OCI-LY3 (cell line): ENCODE data around the gene SNRPD2.

ENCODE experiments used
- H2AFZ ChIP-seq: fragments of 200-600, 300-600 bp; shearing (Covaris generic); 2 replicates; pipeline ENCODE4 v1.6.0; 2014; ENCODE audit warnings: antibody characterized with exemption, low read depth, low read length
- H3K27ac ChIP-seq: fragments of 200-600, 300-600 bp; sonication (generic); 2 replicates; pipeline ENCODE4 v1.5.1; 2014; ENCODE audit warnings: mild to moderate bottlenecking, low read length, moderate library complexity, mixed read lengths
- H3K27me3 ChIP-seq: fragments of 200-600, 300-600 bp; sonication (generic); 2 replicates; pipeline ENCODE4 v1.6.1; 2014; ENCODE audit warnings: low read depth, low read length, mixed read lengths
- H3K36me3 ChIP-seq: fragments of 200-600, 300-600 bp; sonication (generic); replicated peaks from 2 replicates; pipeline ENCODE3; 2014; ENCODE audit warnings: low read depth, low read length, mixed read lengths
- H3K4me1 ChIP-seq: fragments of 300-600, 200-600 bp; sonication (generic); 2 replicates; pipeline ENCODE4 v1.6.1; 2014; ENCODE audit warnings: low read length, mixed read lengths
- H3K4me2 ChIP-seq: fragments of 200-600, 300-600 bp; sonication (generic); 2 replicates; pipeline ENCODE4 v1.6.1; 2014; ENCODE audit warnings: low read length, mixed read lengths
- H3K4me3 ChIP-seq: fragments of 300-600, 200-600 bp; sonication (generic); 2 replicates; pipeline ENCODE4 v1.5.1; 2014; ENCODE audit warnings: antibody characterized with exemption, mild to moderate bottlenecking, low read length, moderate library complexity
- H3K79me2 ChIP-seq: fragments of 300-600, 200-600 bp; shearing (Covaris generic); 2 replicates; pipeline ENCODE4 v1.6.1; 2014; ENCODE audit warnings: mild to moderate bottlenecking, low read length, mixed read lengths
- H3K9ac ChIP-seq: fragments of 300-600, 200-600 bp; shearing (Covaris generic); 2 replicates; pipeline ENCODE4 v1.6.0; 2014; ENCODE audit warnings: mild to moderate bottlenecking, low read length, moderate library complexity
- H3K9me3 ChIP-seq: fragments of 200-600, 300-600 bp; shearing (Covaris generic); 2 replicates; pipeline ENCODE4 v1.6.1; 2014; ENCODE audit warnings: low read length, mixed read lengths; ENCODE audit not compliant: insufficient read depth
- H4K20me1 ChIP-seq: fragments of 200-600, 300-600 bp; sonication (generic); 2 replicates; pipeline ENCODE4 v1.6.1; 2016; ENCODE audit warnings: low read length, mixed read lengths; ENCODE audit not compliant: insufficient read depth
- CTCF ChIP-seq: fragments of 200-600, 300-600 bp; sonication (generic); IDR thresholded peaks from 2 replicates; pipeline ENCODE4 v1.5.1; 2014; ENCODE audit warnings: antibody characterized with exemption, low read length, low read depth
- EZH2phosphoT487 ChIP-seq: fragments of 200-600 bp; shearing (Covaris generic); IDR thresholded peaks from 2 replicates; pipeline ENCODE4 v1.6.1; 2018; ENCODE audit warnings: antibody characterized with exemption, mixed run types, low read depth

The SNRPD2 gene

DNA sequence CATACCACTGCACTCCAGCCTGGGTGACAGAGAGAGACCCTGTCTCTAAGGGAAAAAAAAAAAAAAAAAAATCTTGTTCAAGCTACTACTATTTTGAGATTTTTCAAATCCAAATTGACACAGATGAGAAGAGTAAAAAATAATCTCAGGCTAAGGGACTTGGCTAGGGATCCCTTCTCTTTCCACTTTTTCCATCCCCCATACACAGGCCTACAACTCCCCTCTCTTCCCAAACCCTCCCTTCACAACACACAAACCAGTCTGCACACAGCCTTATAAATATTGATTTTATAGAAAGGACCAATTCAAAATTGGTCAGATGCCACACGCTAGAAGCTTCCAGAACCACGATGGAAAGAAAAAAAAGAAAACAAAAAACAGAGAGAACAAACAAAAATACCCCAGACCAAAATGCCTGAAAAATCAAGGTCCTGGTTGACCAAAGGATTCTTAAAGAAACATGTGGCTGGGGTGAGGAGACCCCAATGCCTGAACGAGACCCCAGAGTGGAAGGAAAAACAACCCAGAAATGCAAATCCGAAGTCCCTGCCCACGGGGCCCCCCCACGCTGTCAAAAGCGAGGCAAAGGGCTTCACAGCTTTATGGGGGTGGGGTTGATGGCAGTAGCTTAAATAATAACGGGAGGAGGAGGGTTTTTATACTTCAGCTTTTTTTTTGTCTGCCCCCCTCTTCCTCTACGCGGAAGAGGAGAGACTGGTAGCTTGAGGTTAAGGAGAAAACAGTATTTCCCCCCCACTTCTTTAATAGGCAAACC, 18.8 kb upstream of the SNRPD2 start:
- Histone ChIP-seq H3K4me2 (peak overlapping the region; percentile 6), H3K27ac (no peak overlapping the region), H3K4me3 (no peak overlapping the region), H3K36me3 (peaks cover 31% of the 10 kb centered on the region), H3K27me3 (no peaks in the 10 kb centered on the region), H4K20me1 (no peaks in the 10 kb centered on the region), H3K79me2 (peaks cover 27% of the 10 kb centered on the region), H2AFZ (no peak overlapping the region), H3K4me1 (peaks cover 33% of the 10 kb centered on the region), H3K9ac (no peak overlapping the region), H3K9me3 (peaks cover 4% of the 10 kb centered on the region; the same call in 1 of the 2 replicates)
- TF ChIP-seq CTCF (no peak), EZH2phosphoT487 (no peak)

DNA sequence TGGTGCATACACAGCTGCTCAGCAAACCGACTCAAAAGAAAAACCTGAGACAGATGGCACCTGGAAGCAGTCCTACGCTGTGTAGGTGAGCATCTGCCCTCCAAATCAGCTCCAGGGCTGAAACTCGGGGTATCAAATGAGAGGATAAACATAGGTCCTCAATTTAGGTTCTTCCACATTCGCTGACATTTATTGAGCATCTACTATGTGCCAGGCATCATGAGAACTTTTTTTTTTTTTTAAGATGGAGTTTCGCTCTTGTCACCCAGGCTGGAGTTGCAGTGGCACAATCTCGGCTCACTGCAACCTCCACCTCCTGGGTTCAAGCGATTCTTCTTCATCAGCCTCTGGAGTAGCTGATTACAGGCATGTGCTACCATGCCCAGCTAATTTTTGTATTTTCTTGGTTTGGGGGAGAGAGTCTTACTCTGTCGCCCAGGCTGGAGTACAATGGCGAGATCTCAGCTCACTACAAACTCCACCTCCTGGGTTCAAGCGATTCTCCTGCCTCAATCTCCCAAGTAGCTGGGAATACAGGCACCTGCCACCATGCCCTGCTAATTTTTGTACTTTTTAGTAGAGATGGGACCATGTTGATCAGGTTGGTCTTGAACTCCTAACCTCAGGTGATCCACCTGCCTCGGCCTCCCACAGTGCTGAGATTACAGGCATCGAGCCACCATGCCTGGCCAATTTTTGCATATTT, 14.1 kb upstream of the SNRPD2 start:
- peak overlapping the region; percentile 70; the same call in 1 of the 2 replicates for H3K4me2 ChIP-seq
- H2AFZ ChIP-seq: no peak overlapping the region
- no peaks in the 10 kb centered on the region for H3K27me3 ChIP-seq
- H3K79me2 ChIP-seq: peaks cover 3% of the 10 kb centered on the region; the same call in 1 of the 2 replicates
- H3K4me1 ChIP-seq: peaks cover 28% of the 10 kb centered on the region
- peaks cover 5% of the 10 kb centered on the region; the same call in 1 of the 2 replicates for H3K9me3 ChIP-seq
- peaks cover 39% of the 10 kb centered on the region for H3K36me3 ChIP-seq
- no peaks in the 10 kb centered on the region for H4K20me1 ChIP-seq
- TF ChIP-seq EZH2phosphoT487: no peak
- no peak for TF ChIP-seq CTCF
- H3K27ac ChIP-seq: peak overlapping the region; percentile 90
- peak overlapping the region; percentile 10; the same call in 1 of the 2 replicates for H3K4me3 ChIP-seq
- no peak overlapping the region for H3K9ac ChIP-seq

DNA sequence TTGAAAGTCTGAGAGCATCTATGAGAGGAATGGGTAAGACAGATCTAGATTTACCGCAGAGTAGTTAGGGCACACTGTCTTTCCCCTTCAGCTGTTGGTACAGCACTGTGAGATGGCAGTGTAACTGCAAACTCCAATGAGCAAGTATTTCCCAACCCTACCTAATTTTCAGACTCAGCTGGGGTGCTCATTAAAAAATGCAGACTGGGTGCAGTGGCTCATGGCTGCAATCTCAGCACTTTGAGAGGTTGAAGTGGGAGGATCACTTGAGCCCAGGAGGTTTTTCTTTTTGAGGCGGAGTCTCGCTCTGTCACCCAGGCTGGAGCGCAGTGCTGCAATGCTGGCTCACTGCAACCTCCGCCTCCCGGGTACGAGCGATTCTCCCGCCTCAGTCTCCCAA, 13.4 kb upstream of the SNRPD2 start:
- no peak for TF ChIP-seq CTCF
- TF ChIP-seq EZH2phosphoT487: no peak
- no peak overlapping the region for H3K27ac ChIP-seq

DNA sequence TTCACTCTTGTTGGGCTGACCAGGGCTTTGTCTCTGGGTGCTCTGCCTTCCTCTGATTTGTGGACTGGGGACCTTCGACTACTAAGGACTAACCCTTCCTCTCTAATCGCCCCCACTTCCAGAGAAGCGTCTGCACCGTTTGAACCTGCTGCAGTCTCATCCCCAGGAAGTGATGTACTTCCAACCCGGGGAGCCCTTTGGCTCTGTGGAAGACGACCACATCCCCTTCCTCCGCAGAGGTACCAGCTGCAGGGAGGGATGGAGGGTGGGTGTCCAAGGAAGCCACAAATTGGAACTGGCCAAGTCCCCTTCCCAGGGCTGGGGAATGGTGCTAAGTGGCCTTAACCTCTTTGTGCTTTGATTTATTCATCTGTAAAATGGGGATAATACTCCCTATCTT, 9.9 kb upstream of the SNRPD2 start:
- TF ChIP-seq EZH2phosphoT487 (no peak), CTCF (no peak)
- H3K9me3 ChIP-seq: peaks cover 5% of the 10 kb centered on the region; the same call in 1 of the 2 replicates
- H3K79me2 ChIP-seq: no peaks in the 10 kb centered on the region
- no peaks in the 10 kb centered on the region for H4K20me1 ChIP-seq
- peaks cover 10% of the 10 kb centered on the region for H3K4me1 ChIP-seq
- no peak overlapping the region for H2AFZ ChIP-seq
- no peak overlapping the region for H3K9ac ChIP-seq
- H3K36me3 ChIP-seq: peaks cover 50% of the 10 kb centered on the region
- H3K27ac ChIP-seq: no peak overlapping the region
- no peak overlapping the region for H3K4me3 ChIP-seq
- H3K4me2 ChIP-seq: no peak overlapping the region
- no peaks in the 10 kb centered on the region for H3K27me3 ChIP-seq

More for the DNA sequence above, 13.4 kb upstream of the SNRPD2 start:
- Histone ChIP-seq H3K4me1 (peaks cover 22% of the 10 kb centered on the region), H3K27me3 (no peaks in the 10 kb centered on the region), H3K4me3 (no peak overlapping the region), H3K9me3 (peaks cover 5% of the 10 kb centered on the region; the same call in 1 of the 2 replicates), H2AFZ (no peak overlapping the region), H3K36me3 (peaks cover 40% of the 10 kb centered on the region), H3K9ac (no peak overlapping the region), H4K20me1 (no peaks in the 10 kb centered on the region), H3K79me2 (no peaks in the 10 kb centered on the region), H3K4me2 (no peak overlapping the region)
